CD4-positive, CD25-positive, alpha-beta regulatory T cell (primary cell): ENCODE results near the gene USP9X. TPM values are rescaled to one million over a fixed set of nuclear protein-coding genes. Genes with fewer than 3 reads are reported as not detected.
A peak's percentile ranks its signal among the peaks of the same experiment; 100 is the strongest.
"Not testable (repeated sequence)": the region's sequence is repeated elsewhere in the genome, so short reads cannot be mapped to it uniquely, and the experiment has no call there.

Source experiments
- ATAC-seq, 2 donors: fragments of 150-1000 bp; cut with Tn5 transposase; one replicate each; pipeline ENCODE4 v1.10.0; 2021; ENCODE audit warnings: low read depth in 2 of 2, moderate number of reproducible peaks in 2 of 2, moderate library complexity in 1 of 2
- DNase-seq, 3 donors: peaks; one replicate each; pipeline versions ENCODE4 v3.0.0 to v3.0.0-alpha.2; 2012 to 2022; ENCODE audit warnings: mixed read lengths in 1 of 3
- H3K27ac ChIP-seq: one replicate; pipeline ENCODE4 v1.7.0; 2013; ENCODE audit warnings: mild to moderate bottlenecking, low read length; ENCODE audit not compliant: insufficient read depth, poor library complexity, severe bottlenecking
- H3K27me3 ChIP-seq: one replicate; pipeline ENCODE4 v1.7.0; 2013; ENCODE audit warnings: low read length; ENCODE audit not compliant: control insufficient read depth, insufficient read depth
- H3K36me3 ChIP-seq: one replicate; pipeline ENCODE4 v1.7.0; 2013; ENCODE audit warnings: mild to moderate bottlenecking, low read length, moderate library complexity; ENCODE audit not compliant: control insufficient read depth, insufficient read depth
- H3K4me1 ChIP-seq: 2 replicates; pipeline ENCODE4 v1.7.0; 2013; ENCODE audit warnings: mild to moderate bottlenecking, low read length; ENCODE audit not compliant: insufficient read depth, control insufficient read depth, poor library complexity, severe bottlenecking
- H3K4me3 ChIP-seq: one replicate; pipeline ENCODE4 v1.7.0; 2013; ENCODE audit warnings: low read depth, mild to moderate bottlenecking, low read length, moderate library complexity
- H3K9me3 ChIP-seq, 2 experiments: 1 replicate in 1 of 2; 2 replicates in 1 of 2; pipeline ENCODE4 v1.7.0; 2013; ENCODE audit warnings: low read length in 2 of 2, mild to moderate bottlenecking in 1 of 2, moderate library complexity in 1 of 2; ENCODE audit not compliant: control insufficient read depth in 2 of 2
- H3K27ac Mint-ChIP-seq, 3 donors: one replicate each; pipeline ENCODE4 v1.8.0; 2020 to 2022; ENCODE audit warnings: mild to moderate bottlenecking in 3 of 3, mixed read lengths in 3 of 3, moderate library complexity in 2 of 3
- H3K27me3 Mint-ChIP-seq: one replicate; pipeline ENCODE4 v1.8.0; 2022; ENCODE audit warnings: mild to moderate bottlenecking, mixed read lengths
- H3K36me3 Mint-ChIP-seq: one replicate; pipeline ENCODE4 v1.8.0; 2020; ENCODE audit warnings: mixed read lengths
- H3K4me1 Mint-ChIP-seq, 4 donors: one replicate each; pipeline ENCODE4 v1.8.0; 2020 to 2022; ENCODE audit warnings: mixed read lengths in 4 of 4, mild to moderate bottlenecking in 1 of 4
- H3K4me3 Mint-ChIP-seq, 4 donors: one replicate each; pipeline ENCODE4 v1.8.0; 2020 to 2022; ENCODE audit warnings: mild to moderate bottlenecking in 4 of 4, mixed read lengths in 4 of 4, moderate library complexity in 3 of 4
- H3K9me3 Mint-ChIP-seq, 7 donors: one replicate each; pipeline ENCODE4 v1.8.0; 2020 to 2022; ENCODE audit warnings: mixed read lengths in 7 of 7, mild to moderate bottlenecking in 3 of 7, moderate library complexity in 2 of 7
- polyA plus RNA-seq, 4 donors: library from polyadenylated mRNA; unstranded; fragments of 300-500 nt; fragmentation: Illumina TruSeq; gene quantifications; one replicate each; pipeline ENCODE4 v1.2.3, GENCODE V29; 2021
- total RNA-seq: library from RNA; stranded (reverse); gene quantifications from one replicate; pipeline ENCODE4 v1.2.3, GENCODE V29; 2022

The USP9X gene
- total and polyA plus RNA-seq, 5 donors from 2014 or later = 19.5 to 101 (median 23.0) TPM

- peaks cover 51 to 82% (median 59%) of the 10 kb centered on the region in 4 donors for H3K4me1 Mint-ChIP-seq
- ATAC-seq (peak; percentile 29 to 34), DNase-seq (no peak)
- Histone ChIP-seq H3K36me3 (no peaks in the 10 kb centered on the region), H3K27me3 (no peaks in the 10 kb centered on the region), H3K27ac (peak overlapping the region; percentile 29), H3K4me3 (peak overlapping the region; percentile 18), H3K9me3 (no peaks in the 10 kb centered on the region), H3K4me1 (peaks cover 33% of the 10 kb centered on the region)
- peak overlapping the region in 2 of 3 donors; percentile 55 to 76 for H3K27ac Mint-ChIP-seq
- peaks cover 0 to 6% (median 3%) of the 10 kb centered on the region in 7 donors for H3K9me3 Mint-ChIP-seq
- H3K36me3 Mint-ChIP-seq = peaks cover 10% of the 10 kb centered on the region
- peak overlapping the region in 2 of 4 donors; percentile 42 to 52 for H3K4me3 Mint-ChIP-seq
- H3K27me3 Mint-ChIP-seq = no peaks in the 10 kb centered on the region
Measured at GRCh38 chrX:41110801-41111625, 25.8 kb downstream of the USP9X start.

- H3K4me3 ChIP-seq, H3K9me3 ChIP-seq, H3K9me3 Mint-ChIP-seq, H3K36me3 Mint-ChIP-seq, H3K36me3 ChIP-seq, H3K27me3 Mint-ChIP-seq, H3K27me3 ChIP-seq, H3K27ac ChIP-seq: not testable (repeated sequence)
- DNase-seq (peak; percentile 7 to 67 (median 67)), ATAC-seq (peak; percentile 47 to 63)
- H3K4me1 ChIP-seq = peaks cover 49% of the 10 kb centered on the region
- Mint-ChIP-seq H3K4me3 (peak overlapping the region in 2 of 4 donors; percentile 11 to 61), H3K27ac (peak overlapping the region; percentile 52 to 80 (median 74)), H3K4me1 (peaks cover 40 to 89% (median 59%) of the 10 kb centered on the region in 4 donors)
Measured at GRCh38 chrX:41115104-41115425, 29.8 kb downstream of the USP9X start.

GRCh38 chrX:41116948-41117347, 31.7 kb downstream of the USP9X start:
- H3K4me1 ChIP-seq = peaks cover 57% of the 10 kb centered on the region
- peak overlapping the region; percentile 57 for H3K27ac ChIP-seq
- DNase-seq = peak in 2 of 3 donors; percentile 53 to 78
- H3K27me3 ChIP-seq = no peaks in the 10 kb centered on the region
- Mint-ChIP-seq H3K9me3 (no peaks in the 10 kb centered on the region), H3K27me3 (no peaks in the 10 kb centered on the region), H3K4me1 (peaks cover 32 to 87% (median 59%) of the 10 kb centered on the region in 4 donors), H3K4me3 (peak overlapping the region; percentile 41 to 76 (median 56)), H3K36me3 (no peaks in the 10 kb centered on the region), H3K27ac (peak overlapping the region; percentile 33 to 77 (median 76))
- peak overlapping the region; percentile 71 for H3K4me3 ChIP-seq
- no peaks in the 10 kb centered on the region for H3K9me3 ChIP-seq
- H3K36me3 ChIP-seq = no peaks in the 10 kb centered on the region
- peak; percentile 77 for ATAC-seq

- H3K36me3 ChIP-seq = no peaks in the 10 kb centered on the region
- DNase-seq (peak in 1 of 3 donors; percentile 72), ATAC-seq (no peak)
- peaks cover 64% of the 10 kb centered on the region for H3K4me1 ChIP-seq
- no peaks in the 10 kb centered on the region for H3K9me3 ChIP-seq
- no peaks in the 10 kb centered on the region for H3K27me3 Mint-ChIP-seq
- peak overlapping the region; percentile 14 to 77 (median 67) for H3K27ac Mint-ChIP-seq
- H3K36me3 Mint-ChIP-seq = peaks cover 3% of the 10 kb centered on the region
- peaks cover 36 to 89% (median 60%) of the 10 kb centered on the region in 4 donors for H3K4me1 Mint-ChIP-seq
- H3K27ac ChIP-seq = no peak overlapping the region
- no peaks in the 10 kb centered on the region for H3K27me3 ChIP-seq
- H3K9me3 Mint-ChIP-seq = no peaks in the 10 kb centered on the region
- H3K4me3 ChIP-seq = peak overlapping the region; percentile 35
- peak overlapping the region; percentile 56 to 76 (median 74) for H3K4me3 Mint-ChIP-seq
Measured at GRCh38 chrX:41118156-41118555, 32.9 kb downstream of the USP9X start.

- no peaks in the 10 kb centered on the region for H3K27me3 Mint-ChIP-seq
- H3K4me1 Mint-ChIP-seq = peaks cover 35 to 87% (median 54%) of the 10 kb centered on the region in 4 donors
- Histone ChIP-seq H3K4me3 (peak overlapping the region; percentile 76), H3K27me3 (no peaks in the 10 kb centered on the region), H3K36me3 (peaks cover 5% of the 10 kb centered on the region), H3K27ac (peak overlapping the region; percentile 47), H3K4me1 (peaks cover 60% of the 10 kb centered on the region), H3K9me3 (no peaks in the 10 kb centered on the region)
- ATAC-seq (no peak), DNase-seq (peak in 1 of 3 donors; percentile 24)
- peaks cover 16% of the 10 kb centered on the region for H3K36me3 Mint-ChIP-seq
- H3K9me3 Mint-ChIP-seq = no peaks in the 10 kb centered on the region
- H3K4me3 Mint-ChIP-seq = peak overlapping the region; percentile 3 to 76 (median 68)
- peak overlapping the region in 2 of 3 donors; percentile 59 to 77 for H3K27ac Mint-ChIP-seq
Measured at GRCh38 chrX:41119803-41120202, 34.6 kb downstream of the USP9X start.

- ATAC-seq (no peak), DNase-seq (no peak)
- H3K27ac ChIP-seq = no peak overlapping the region
- Mint-ChIP-seq H3K27me3 (no peaks in the 10 kb centered on the region), H3K9me3 (no peaks in the 10 kb centered on the region), H3K36me3 (peaks cover 27% of the 10 kb centered on the region), H3K27ac (peak overlapping the region in 2 of 3 donors; percentile 20 to 59), H3K4me3 (peak overlapping the region in 2 of 4 donors; percentile 5 to 46), H3K4me1 (peaks cover 28 to 85% (median 43%) of the 10 kb centered on the region in 4 donors)
- peaks cover 5% of the 10 kb centered on the region for H3K36me3 ChIP-seq
- H3K9me3 ChIP-seq = no peaks in the 10 kb centered on the region
- H3K27me3 ChIP-seq = no peaks in the 10 kb centered on the region
- H3K4me3 ChIP-seq = peak overlapping the region; percentile 44
- peaks cover 46% of the 10 kb centered on the region for H3K4me1 ChIP-seq
Measured at GRCh38 chrX:41121766-41122165, 36.5 kb downstream of the USP9X start.

- Mint-ChIP-seq H3K27me3 (no peaks in the 10 kb centered on the region), H3K9me3 (no peaks in the 10 kb centered on the region), H3K4me3 (peak overlapping the region; percentile 12 to 66 (median 42)), H3K4me1 (peaks cover 24 to 87% (median 43%) of the 10 kb centered on the region in 4 donors), H3K36me3 (peaks cover 27% of the 10 kb centered on the region), H3K27ac (peak overlapping the region; percentile 59 to 72 (median 71))
- DNase-seq = no peak
- Histone ChIP-seq H3K4me1 (peaks cover 51% of the 10 kb centered on the region), H3K9me3 (no peaks in the 10 kb centered on the region), H3K4me3 (no peak overlapping the region), H3K27ac (no peak overlapping the region), H3K36me3 (peaks cover 5% of the 10 kb centered on the region), H3K27me3 (no peaks in the 10 kb centered on the region)
- ATAC-seq = no peak
Measured at GRCh38 chrX:41122664-41123257, 37.5 kb downstream of the USP9X start.
